ENCODE results near the gene PLEKHA7. TPM values are rescaled to one million over a fixed set of nuclear protein-coding genes. Genes with fewer than 3 reads are reported as not detected.

The PLEKHA7 gene
- total and polyA plus RNA-seq, 2 of the 8 experiments (the other 6 are each of a cell fraction or from before 2014, with no cell fraction given): 11.4 to 25.6 TPM

DNA sequence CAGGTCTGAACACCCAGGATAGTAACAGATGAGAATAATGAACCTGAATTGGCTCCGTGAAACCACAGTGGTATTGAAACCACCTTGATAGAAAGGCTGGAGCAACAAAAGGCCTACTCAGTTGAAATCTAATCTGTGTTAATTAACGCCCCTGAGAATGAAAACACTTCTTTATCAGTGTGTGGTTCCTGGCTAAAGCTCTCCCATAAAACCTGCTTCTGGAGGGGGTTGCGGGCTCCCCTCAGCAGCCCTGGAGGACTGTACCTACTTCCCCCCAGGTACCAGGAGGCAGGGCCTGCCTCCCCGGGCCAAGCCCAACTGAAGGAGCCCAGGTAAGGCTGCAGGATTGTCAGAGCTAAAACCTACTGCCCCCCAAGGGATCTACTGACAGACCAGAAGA is 54.6 kb downstream of the PLEKHA7 start:
- H3K4me1 ChIP-seq (replicated peaks in 1 of 4; ENCODE audit: control insufficient read depth in 3 of 4, insufficient read depth in 4 of 4, low read length in 3 of 4): peaks cover 9 to 20% (median 13%) of the 10 kb centered on the region in 4 experiments
- peaks cover 3% of the 10 kb centered on the region; the same call in 1 of the 2 replicates for H3K79me1 ChIP-seq (ENCODE audit: low read depth, low read length)
- H4K91ac ChIP-seq (replicated peaks; ENCODE audit: insufficient read length, low read length): no peak overlapping the region
- H2BK20ac ChIP-seq (ENCODE audit: low read length): no peak overlapping the region
- H3K4ac ChIP-seq (replicated peaks; ENCODE audit: insufficient read length, low read depth, low read length): no peak overlapping the region
- no peak overlapping the region for H2BK12ac ChIP-seq (ENCODE audit: low read depth, low read length)
- DNase-seq (ENCODE audit: low read depth in 1 of 2, low spot score in 2 of 2): no peak
- 82% methylated on average over 4 of the region's 4 CpGs; no CpG with 5 or more reads in 1 of the 2 experiments for WGBS, 2 experiments (ENCODE audit: extremely low coverage in 1 of 2, insufficient coverage in 1 of 2, insufficient read length in 1 of 2, insufficient replicate concordance in 2 of 2, low coverage in 1 of 2, low lambda C conversion rate in 2 of 2, missing lambda C conversion rate in 1 of 2)
- H3K27me3 ChIP-seq (replicated peaks in 1 of 4; ENCODE audit: control insufficient read depth in 3 of 4, extremely low read depth in 1 of 4, insufficient read depth in 3 of 4, low read length in 3 of 4): no peaks in the 10 kb centered on the region
- TF ChIP-seq, protein P1, sequence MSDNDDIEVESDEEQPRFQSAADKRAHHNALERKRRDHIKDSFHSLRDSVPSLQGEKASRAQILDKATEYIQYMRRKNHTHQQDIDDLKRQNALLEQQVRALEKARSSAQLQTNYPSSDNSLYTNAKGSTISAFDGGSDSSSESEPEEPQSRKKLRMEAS (IDR thresholded peaks at IDR 0.05): no peak
- no peak for TF ChIP-seq JUND (IDR thresholded peaks at IDR 0.05; ENCODE audit: low read length)
- no peak for TF ChIP-seq EGR1 (IDR thresholded peaks at IDR 0.05; ENCODE audit: borderline replicate concordance, low read depth, low read length)
- TF ChIP-seq, protein P2, sequence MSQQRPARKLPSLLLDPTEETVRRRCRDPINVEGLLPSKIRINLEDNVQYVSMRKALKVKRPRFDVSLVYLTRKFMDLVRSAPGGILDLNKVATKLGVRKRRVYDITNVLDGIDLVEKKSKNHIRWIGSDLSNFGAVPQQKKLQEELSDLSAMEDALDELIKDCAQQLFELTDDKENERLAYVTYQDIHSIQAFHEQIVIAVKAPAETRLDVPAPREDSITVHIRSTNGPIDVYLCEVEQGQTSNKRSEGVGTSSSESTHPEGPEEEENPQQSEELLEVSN (IDR thresholded peaks at IDR 0.05): no peak
- TF ChIP-seq, protein P3, sequence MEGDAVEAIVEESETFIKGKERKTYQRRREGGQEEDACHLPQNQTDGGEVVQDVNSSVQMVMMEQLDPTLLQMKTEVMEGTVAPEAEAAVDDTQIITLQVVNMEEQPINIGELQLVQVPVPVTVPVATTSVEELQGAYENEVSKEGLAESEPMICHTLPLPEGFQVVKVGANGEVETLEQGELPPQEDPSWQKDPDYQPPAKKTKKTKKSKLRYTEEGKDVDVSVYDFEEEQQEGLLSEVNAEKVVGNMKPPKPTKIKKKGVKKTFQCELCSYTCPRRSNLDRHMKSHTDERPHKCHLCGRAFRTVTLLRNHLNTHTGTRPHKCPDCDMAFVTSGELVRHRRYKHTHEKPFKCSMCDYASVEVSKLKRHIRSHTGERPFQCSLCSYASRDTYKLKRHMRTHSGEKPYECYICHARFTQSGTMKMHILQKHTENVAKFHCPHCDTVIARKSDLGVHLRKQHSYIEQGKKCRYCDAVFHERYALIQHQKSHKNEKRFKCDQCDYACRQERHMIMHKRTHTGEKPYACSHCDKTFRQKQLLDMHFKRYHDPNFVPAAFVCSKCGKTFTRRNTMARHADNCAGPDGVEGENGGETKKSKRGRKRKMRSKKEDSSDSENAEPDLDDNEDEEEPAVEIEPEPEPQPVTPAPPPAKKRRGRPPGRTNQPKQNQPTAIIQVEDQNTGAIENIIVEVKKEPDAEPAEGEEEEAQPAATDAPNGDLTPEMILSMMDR (IDR thresholded peaks at IDR 0.05; ENCODE audit: control extremely low read depth in 1 of 3, insufficient read depth in 1 of 3, low read depth in 1 of 3, low read length in 3 of 3): no peak
- TF ChIP-seq SAP30 (IDR thresholded peaks at IDR 0.05; ENCODE audit: insufficient read depth, insufficient replicate concordance, low read length): no peak
- TF ChIP-seq, protein P4, sequence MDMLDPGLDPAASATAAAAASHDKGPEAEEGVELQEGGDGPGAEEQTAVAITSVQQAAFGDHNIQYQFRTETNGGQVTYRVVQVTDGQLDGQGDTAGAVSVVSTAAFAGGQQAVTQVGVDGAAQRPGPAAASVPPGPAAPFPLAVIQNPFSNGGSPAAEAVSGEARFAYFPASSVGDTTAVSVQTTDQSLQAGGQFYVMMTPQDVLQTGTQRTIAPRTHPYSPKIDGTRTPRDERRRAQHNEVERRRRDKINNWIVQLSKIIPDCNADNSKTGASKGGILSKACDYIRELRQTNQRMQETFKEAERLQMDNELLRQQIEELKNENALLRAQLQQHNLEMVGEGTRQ (IDR thresholded peaks at IDR 0.05; ENCODE audit: low read length): no peak
- TF ChIP-seq TCF12 (IDR thresholded peaks at IDR 0.05; ENCODE audit: low read depth, low read length): no peak
- H3K56ac ChIP-seq (replicated peaks; ENCODE audit: insufficient read length, low read depth, low read length): no peak overlapping the region
- no peak overlapping the region for H2BK15ac ChIP-seq (ENCODE audit: low read length)
- H2AFZ ChIP-seq (ENCODE audit: low read length): no peak overlapping the region
- H3K9me3 ChIP-seq (ENCODE audit: insufficient read depth in 2 of 2, low read depth in 1 of 2, low read length in 1 of 2): no peaks in the 10 kb centered on the region
- no peak overlapping the region for H2BK120ac ChIP-seq (replicated peaks; ENCODE audit: low read depth, low read length)
- POLR2A ChIA-PET (ENCODE audit: partially characterized antibody): no interaction called here
- H3K4me3 ChIP-seq (ENCODE audit: extremely low read depth in 1 of 4, insufficient read depth in 2 of 4, low read depth in 3 of 4, low read length in 4 of 4): no peak overlapping the region
- no peak overlapping the region for H3K23ac ChIP-seq (ENCODE audit: insufficient read length)
- FAIRE-seq: no peak
- 0 out of 2 replicates have a peak overlapping the region, but pooled peaks have one; percentile 3 for H3K18ac ChIP-seq (ENCODE audit: extremely low read depth, low read length)
- 0 out of 4 replicates have a peak, but pooled peaks cover 0 to 2% of the 10 kb centered on the region in 2 experiments for H3K79me2 ChIP-seq (ENCODE audit: control insufficient read depth in 1 of 2, insufficient read depth in 2 of 2, low read length in 2 of 2)
- H2AK5ac ChIP-seq (ENCODE audit: low read depth, low read length): no peak overlapping the region
- no peak overlapping the region for H3K9ac ChIP-seq (replicated peaks in 1 of 4; ENCODE audit: extremely low read depth in 1 of 4, low read depth in 3 of 4, low read length in 3 of 4)
- H4K8ac ChIP-seq (ENCODE audit: extremely low read depth, insufficient read depth, low read length): peak overlapping the region; percentile 58; the same call in 1 of the 2 replicates
- no peak overlapping the region for H3K27ac ChIP-seq (ENCODE audit: low read depth, low read length)
- no peak overlapping the region for H3K4me2 ChIP-seq (ENCODE audit: insufficient read depth in 1 of 2, low read depth in 2 of 2, low read length in 2 of 2)
- 0 out of 2 replicates have a peak overlapping the region, but pooled peaks have one; percentile 6 for H2BK5ac ChIP-seq (ENCODE audit: low read depth, low read length)
- H3K36me3 ChIP-seq (ENCODE audit: control insufficient read depth in 2 of 4, insufficient read depth in 4 of 4, low read length in 3 of 4): no peaks in the 10 kb centered on the region
- H3K23me2 ChIP-seq (ENCODE audit: low read depth, low read length): no peaks in the 10 kb centered on the region
- CTCF ChIA-PET (ENCODE audit: partially characterized antibody): interaction anchor here (0.6 to 2.3 kb wide), 9 partner anchors 10 to 164 kb away, joined by 3 to 7 read pairs (median 4); no protein-coding TSS in a partner anchor
- no peak overlapping the region for H4K5ac ChIP-seq (ENCODE audit: insufficient read length, low read depth, low read length)
- no peak overlapping the region for H3K14ac ChIP-seq (ENCODE audit: insufficient read length)
- no peaks in the 10 kb centered on the region for H4K20me1 ChIP-seq (replicated peaks in 1 of 2; ENCODE audit: control insufficient read depth in 1 of 2, insufficient read depth in 2 of 2, low read length in 2 of 2)
